Measurements from ENCODE around the gene PRKCD.

Gene PRKCD

GRCh38 chr3:53213276-53213675, 52.3 kb downstream of the PRKCD start:
- no peak for TF ChIP-seq CTCF (conservative IDR thresholded peaks at IDR 0.05; ENCODE audit: low read depth, low read length)
- no peak overlapping the region for H3K4me3 ChIP-seq (ENCODE audit: low read depth, low read length)
- DNase-seq (ENCODE audit: low read depth), result no peak

GRCh38 chr3:53215816-53216215, 54.8 kb downstream of the PRKCD start:
- no peak overlapping the region for H3K4me3 ChIP-seq (ENCODE audit: low read depth, low read length)
- TF ChIP-seq CTCF (conservative IDR thresholded peaks at IDR 0.05; ENCODE audit: low read depth, low read length), result no peak
- DNase-seq (ENCODE audit: low read depth), result no peak

- TF ChIP-seq CTCF (conservative IDR thresholded peaks at IDR 0.05; ENCODE audit: low read depth, low read length), result no peak
Measured at GRCh38 chr3:53216723-53217122, 55.7 kb downstream of the PRKCD start.

GRCh38 chr3:53217175-53217574, 56.2 kb downstream of the PRKCD start:
- no peak for TF ChIP-seq CTCF (conservative IDR thresholded peaks at IDR 0.05; ENCODE audit: low read depth, low read length)
- H3K4me3 ChIP-seq (ENCODE audit: low read depth, low read length), result no peak overlapping the region
- DNase-seq (ENCODE audit: low read depth), result no peak

More at GRCh38 chr3:53216723-53217122, 55.7 kb downstream of the PRKCD start:
- no peak for DNase-seq (ENCODE audit: low read depth)
- no peak overlapping the region for H3K4me3 ChIP-seq (ENCODE audit: low read depth, low read length)

GRCh38 chr3:53218131-53218530, 57.1 kb downstream of the PRKCD start:
- no peak for TF ChIP-seq CTCF (conservative IDR thresholded peaks at IDR 0.05; ENCODE audit: low read depth, low read length)
- no peak for DNase-seq (ENCODE audit: low read depth)
- no peak overlapping the region for H3K4me3 ChIP-seq (ENCODE audit: low read depth, low read length)

GRCh38 chr3:53219895-53220483, 59.0 kb downstream of the PRKCD start:
- peak; percentile 96 for TF ChIP-seq CTCF (conservative IDR thresholded peaks at IDR 0.05; ENCODE audit: low read depth, low read length)
- H3K4me3 ChIP-seq (ENCODE audit: low read depth, low read length), result no peak overlapping the region
- DNase-seq (ENCODE audit: low read depth), result peak; percentile 86

GRCh38 chr3:53221345-53221744, 60.3 kb downstream of the PRKCD start:
- no peak overlapping the region for H3K4me3 ChIP-seq (ENCODE audit: low read depth, low read length)
- no peak for TF ChIP-seq CTCF (conservative IDR thresholded peaks at IDR 0.05; ENCODE audit: low read depth, low read length)
- DNase-seq (ENCODE audit: low read depth), result no peak
